HuH-7 (cell line): Measurements from ENCODE around the gene TBC1D22A.

ENCODE experiments used
- DNase-seq: peaks from one replicate; pipeline ENCODE4 v3.0.0; 2011; ENCODE audit warnings: low spot score

Gene TBC1D22A

DNA sequence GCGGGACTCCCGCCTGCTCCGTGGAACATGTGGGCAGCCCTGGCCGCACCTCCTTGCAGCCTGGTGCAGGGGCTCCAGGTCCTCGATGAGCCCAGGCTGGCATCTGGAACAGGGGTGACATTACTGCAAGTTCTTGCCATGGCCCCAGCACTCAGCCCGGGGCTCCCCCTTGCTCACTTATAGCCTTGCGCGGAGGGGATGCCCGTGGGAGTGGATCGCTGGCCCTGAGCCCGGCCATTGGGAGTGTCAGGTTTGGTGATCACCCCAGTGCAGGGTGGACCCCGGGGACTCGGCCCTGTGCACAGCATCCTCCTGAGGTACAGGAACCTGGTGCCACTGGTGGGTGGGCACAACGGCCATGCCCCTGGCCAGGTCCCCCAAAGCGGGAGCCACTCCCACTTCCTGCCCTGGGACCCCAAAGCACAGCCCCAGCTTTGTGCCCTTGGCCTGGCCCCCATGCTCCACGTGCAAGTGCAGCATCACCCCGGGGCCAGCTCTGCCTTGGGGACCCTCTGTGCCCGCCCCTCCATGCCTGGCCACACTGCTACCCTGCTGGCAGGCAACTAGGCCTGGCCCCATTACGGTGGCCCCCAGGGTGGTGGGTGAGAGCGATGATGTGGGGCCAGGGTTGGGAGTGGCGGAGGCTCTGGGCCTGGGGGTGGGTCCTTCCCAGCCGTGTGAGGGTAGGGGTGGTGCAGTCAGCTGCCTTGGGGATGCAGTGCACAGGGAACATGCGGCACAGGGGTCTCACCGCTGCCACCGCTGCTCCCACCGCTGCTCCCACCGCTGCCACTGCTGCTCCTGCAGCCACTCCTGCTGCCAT is 439.8 kb downstream of the TBC1D22A start:
- no peak for DNase-seq

DNA sequence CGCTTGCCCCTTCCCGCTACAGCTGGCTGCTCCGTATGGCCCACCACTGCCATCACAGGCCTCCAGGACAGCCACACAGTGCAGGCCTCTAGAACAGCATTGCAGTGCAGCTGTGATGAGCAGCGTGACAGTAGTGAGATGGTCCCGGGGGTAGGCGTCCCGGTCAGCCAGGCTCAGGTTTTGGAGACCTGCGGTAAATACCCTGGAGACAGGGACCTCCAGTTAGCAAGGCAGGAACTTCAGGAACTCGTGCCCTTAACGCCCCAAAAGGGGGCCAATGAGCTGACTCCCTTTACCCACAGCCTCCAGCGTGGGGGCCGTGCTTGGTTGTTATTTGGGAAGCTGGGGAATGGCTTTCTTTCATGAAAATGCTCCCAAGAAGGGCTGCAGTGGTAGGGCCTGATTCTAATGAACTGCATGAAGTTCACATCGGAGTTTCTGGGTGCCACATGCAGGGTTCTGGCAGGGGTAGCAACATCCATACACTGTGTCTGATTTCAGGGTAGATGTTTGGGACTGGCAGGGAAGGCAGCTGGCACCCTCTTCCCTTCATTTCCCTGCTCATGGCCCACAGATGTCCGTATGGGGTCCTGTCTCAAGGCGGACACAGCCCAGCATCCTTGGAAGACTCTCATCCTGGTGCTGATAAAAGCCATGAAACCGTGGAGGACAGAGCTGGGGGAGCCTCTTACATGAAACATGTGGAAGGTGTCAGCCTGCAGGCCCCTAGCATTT is 440.5 kb downstream of the TBC1D22A start:
- no peak for DNase-seq

DNA sequence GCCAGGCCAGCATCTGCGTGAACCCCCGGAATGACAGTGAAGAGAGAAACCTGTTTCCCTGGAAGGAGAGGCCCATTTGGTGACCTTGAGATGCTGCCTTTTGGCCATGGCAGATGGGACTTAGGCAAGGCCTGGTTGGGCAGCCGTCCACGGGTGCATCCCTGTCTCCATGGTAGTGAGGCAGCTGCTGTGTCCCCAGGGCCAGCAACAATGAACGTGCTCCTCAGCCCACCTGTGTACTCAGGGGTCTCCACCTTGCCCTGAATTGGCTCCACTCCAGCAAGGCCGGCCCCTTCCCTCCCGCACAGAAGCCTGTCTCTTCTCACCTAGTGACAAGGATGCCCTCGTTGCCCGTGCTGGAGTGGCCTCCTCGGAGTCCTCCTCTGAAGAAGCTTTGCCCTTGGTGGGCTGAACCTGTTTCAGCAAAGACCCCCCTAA is 441.1 kb downstream of the TBC1D22A start:
- DNase-seq = no peak

DNA sequence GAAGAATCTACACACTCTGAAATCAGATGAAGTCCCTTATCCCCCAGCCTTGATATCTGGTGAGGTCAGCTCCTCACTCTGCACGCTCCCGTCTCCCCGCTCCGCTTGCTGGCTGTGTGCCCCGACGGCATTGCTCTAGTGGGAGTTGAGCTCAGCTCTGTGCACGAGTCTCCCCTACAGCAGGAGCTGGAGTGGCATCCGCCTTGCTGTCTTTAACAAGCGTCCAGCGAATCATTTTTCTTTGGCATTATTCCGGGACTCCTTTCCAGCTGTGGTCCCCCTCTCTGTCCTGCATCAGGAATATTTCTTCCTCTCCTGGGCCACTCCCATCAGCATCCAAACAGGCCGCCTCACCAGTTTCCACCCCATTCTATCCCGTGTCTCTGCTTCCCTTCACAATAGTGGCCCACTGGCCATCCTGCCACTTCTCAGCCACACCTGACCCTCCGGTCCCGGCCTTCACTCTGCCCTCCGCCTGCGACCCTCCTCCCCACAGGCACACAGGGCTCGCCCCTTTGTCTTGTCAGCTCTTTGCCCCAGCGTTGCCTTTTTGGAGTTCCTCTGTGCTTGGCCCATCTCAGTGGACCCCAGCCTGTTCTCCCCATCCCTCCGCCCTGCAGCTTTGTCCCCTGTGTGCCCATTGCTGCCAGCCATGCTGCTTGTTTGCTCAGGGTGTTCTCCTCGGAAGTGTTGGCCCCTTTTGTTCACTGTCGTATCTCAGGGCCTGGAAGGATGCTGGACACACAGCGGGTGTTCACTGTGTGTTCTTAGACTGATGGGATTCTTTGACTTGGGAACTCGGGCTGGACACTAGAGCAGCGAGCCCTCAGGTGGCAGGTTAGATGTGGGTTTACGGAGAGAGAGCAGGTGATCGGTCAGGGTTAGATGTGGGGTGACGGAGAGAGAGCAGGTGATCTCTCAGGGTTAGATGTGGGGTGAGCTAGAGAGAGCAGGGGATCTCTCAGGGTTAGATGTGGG is 441.8 kb downstream of the TBC1D22A start:
- DNase-seq = no peak

DNA sequence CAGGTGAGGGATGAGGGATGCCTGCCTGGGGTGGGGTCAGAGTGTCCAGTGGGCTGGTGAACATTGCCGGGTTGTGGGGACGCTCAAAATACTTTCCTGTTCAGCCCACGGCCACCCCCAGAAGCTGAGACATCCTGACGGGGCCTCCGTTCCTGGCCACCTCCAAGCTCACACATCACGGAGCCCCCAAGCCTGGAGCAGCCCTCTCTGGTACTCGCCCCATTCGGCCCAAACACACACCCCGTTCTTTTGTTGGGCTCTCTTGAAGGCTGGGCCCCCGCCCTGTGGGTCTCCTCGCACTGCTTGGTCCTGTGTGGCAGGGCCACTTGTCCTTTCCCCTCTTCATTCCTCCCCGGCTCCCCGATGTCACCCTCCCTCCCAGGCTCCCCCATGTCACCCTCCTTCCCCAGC is 442.6 kb downstream of the TBC1D22A start:
- DNase-seq = no peak

DNA sequence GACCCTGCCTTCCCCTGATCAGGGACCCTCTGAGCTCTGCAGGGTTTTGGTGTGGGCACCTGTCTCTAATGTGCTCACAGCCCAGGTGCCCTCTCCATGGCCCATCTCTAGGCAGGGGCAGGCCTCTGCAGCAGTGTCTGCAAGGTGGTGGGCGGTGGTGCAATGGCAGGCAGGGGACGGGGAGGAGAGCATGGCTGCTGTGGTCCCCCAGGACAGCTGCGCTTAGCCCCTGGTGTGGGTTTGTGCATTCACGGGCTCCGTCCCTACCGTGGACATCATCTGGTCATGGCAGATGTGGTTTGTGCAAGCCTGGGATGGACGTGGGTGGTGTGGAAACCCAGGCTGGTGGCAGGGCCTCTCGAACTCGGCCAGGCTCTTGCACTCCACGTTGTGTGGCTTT is 443.1 kb downstream of the TBC1D22A start:
- DNase-seq = no peak

DNA sequence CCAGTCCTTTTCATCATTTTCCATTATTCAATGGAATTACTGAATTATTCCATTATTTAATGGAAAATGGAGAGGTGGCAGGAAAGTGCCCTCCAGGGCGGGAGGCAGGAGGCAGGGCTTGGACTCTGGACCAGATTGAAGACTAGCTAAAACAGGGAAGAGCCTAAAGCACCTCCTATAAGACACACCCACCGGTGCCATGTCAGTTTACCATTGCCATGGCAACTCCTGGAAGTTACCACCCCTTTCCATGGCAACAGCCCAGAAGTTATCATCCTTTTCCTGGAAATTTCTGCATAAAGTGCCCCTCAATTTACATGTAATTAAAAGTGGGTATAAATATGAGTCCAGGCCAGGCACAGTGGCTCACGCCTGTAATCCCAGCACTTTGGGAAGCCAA is 443.7 kb downstream of the TBC1D22A start:
- DNase-seq = no peak

DNA sequence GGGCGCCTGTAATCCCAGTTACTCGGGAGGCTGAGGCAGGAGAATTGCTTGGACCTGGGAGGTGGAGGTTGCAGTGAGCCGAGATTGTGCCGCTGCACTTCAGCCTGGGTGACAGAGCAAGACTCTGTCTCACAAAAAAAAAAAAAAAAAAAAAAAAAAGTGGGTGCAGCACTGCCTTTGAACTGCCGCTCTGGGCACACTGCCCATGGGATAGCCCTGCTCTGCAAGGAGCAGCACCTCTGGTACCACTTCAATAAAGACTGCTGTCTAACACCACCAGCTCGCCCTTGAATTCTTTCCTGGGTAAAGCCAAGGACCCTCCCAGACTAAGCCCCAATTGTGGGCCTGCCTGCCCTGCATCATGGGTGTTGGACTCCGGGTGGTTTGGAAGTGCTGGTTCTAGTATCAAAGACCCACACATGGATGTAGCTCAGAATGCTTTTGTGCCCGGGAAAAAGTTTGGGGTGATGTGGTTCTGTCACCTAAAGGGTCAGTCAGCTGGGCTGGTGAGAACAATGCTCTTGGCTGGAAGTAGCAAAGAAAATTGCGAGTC is 444.3 kb downstream of the TBC1D22A start:
- no peak for DNase-seq

DNA sequence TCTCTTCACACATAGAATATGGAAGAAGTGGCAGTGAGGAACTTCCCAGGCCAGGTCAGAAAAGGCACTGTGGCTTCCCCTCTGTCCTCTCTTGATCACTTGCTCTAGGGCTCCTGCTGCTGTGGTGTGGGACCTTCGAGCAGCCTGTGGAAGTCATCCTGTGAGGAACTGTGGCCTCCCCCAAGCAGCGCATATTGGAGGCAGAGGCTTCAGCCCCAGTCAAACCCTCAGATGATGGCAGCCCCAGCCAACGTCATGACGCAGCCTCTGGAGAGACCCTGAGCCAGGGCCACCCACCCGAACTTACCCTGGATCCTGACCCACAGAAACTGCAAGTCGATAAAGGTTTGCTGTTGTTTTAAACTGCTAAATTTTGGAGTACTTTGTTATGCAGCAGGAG is 444.9 kb downstream of the TBC1D22A start:
- DNase-seq = no peak

DNA sequence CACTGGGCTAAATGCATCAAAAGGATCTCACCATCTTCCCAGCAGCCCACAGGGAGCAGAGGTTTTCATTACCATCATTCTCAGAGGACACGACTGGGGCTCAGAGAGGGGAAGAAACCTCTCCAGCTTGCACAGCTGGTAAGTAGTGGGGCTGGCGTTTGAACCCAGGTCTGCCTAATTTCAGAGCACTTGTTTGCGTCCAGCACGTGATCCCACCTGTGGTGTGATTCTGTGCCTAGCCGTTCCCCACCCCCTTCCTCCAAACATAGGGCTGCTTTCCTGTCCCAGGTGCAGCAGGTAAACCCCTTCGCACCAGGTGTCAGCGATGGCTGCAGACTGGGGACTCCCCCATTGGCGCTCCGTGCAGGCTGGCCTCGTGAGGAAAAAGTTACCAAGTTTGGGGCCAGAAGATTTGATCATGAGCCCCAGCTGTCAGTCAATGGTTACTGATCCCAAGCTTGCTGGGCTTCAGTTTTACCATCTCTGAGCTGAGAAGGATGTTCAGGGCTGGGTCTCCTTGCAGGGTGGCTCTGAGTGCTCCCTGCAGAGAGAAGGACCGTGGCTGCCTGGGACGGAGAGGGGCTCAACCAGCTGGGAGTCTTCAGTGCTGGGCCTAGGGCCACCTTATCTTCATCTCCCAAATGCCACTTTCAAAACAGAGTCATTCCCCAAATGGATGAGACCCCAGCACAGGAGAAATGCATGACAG is 445.6 kb downstream of the TBC1D22A start:
- no peak for DNase-seq

DNA sequence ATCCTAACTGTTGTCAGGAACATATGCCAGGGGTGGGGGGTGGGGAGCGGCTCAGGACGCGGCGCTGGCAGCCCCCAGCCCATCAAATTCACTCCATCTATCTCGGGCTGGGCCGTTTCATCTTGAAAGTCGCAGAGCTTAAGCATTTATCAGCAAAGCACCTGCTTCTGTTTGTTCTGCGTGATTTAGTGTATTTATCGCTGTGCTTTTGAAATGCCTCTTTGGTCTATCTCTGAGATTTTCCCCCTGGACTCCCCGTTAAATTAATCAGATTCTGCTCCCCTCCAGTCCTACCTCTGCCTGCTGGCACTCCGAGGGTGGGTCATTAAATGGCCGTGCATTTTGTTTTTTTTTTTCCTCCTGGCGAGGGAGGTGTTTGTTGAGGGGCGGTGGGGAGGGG is 446.2 kb downstream of the TBC1D22A start:
- no peak for DNase-seq

DNA sequence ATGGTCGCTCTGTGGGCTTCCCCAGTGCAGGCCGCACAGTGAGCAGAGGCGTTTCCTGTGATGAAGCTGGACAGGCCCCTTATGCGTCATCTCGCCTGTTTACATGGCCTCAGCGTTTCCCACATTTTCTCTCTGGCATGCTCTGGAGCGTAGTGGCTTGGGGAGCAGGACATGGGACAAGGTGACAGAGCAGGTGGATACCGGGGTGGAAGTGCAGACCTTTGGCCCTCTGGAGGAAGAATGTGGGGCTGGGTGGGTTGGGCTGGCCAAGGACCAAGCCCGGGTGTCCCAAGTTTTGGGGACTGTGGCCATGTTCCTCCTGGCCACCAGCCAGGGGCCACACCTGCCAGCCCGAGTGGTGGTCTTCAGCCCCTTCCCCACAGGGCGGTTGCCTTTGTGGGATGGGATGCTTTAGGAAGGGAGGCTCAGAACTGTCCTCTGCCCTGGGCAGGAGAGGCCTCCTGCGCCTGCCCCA is 446.6 kb downstream of the TBC1D22A start:
- no peak for DNase-seq

DNA sequence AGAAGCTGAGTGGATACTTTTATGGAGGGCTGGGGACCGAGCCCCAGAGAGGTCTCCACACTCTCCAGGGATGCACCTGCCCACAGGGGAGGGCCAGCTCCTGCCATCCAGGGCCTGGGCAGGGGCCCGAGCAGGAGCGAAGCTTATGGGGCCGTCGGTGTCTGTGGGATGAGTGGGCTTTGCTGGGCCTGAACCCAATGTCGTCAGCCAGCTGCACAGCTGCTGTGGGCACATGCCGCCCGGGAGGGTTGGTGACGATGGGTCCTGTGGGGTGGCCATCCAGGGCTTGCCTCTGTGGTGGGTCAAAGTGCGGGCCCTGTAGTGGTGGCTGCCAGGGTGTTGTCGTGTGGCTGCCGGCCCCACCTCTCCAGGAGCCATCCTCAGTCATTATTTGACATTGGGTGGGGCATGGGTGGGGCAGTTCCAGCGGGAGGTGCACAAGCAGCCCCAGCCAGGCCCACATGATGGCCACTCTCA is 447.1 kb downstream of the TBC1D22A start:
- no peak for DNase-seq

DNA sequence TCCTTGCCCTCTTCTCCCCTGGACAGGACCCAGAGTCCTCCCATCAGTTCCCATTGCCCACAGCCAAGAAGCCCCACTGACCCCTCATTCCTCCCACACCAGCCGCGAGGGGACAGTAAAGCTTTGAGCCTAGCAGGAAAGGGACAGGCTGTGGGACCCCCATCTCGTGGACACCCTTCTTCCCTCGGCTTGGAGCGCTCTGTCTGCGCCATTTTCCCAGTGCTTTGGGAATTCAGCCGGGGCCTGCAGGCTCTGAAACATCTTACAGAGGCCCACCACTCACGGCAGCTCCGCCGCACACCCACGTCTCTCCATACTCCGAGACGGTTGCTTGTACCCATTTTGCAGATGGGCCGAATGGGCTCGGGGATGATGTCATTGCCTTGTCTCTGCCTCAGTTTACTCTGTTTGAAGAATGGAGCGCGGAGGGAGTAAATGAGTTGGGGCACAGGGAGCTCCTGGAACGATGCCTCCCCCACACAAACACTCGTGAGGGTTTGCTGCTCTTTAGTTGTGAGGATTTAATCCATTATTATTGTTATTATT is 447.7 kb downstream of the TBC1D22A start:
- DNase-seq = no peak

DNA sequence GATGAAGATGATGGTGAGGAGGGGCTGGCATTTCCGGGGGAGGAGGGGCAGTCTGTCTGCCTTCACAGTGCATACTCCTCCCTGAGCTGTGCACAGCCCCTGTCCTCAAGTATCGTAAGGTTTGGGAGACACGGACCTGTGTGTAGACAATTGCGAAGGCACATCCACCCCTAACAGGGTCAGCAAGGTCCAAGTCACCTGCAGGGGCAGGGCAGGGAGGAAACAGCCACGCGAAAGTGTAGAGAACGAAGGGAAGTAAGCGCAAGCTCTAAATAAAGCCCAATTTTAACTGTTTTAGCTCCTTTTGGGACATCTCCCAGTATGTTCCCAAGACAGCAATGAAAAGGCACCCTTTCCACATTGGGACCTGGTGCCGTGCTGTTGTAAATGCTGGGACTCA is 448.2 kb downstream of the TBC1D22A start:
- DNase-seq = no peak

DNA sequence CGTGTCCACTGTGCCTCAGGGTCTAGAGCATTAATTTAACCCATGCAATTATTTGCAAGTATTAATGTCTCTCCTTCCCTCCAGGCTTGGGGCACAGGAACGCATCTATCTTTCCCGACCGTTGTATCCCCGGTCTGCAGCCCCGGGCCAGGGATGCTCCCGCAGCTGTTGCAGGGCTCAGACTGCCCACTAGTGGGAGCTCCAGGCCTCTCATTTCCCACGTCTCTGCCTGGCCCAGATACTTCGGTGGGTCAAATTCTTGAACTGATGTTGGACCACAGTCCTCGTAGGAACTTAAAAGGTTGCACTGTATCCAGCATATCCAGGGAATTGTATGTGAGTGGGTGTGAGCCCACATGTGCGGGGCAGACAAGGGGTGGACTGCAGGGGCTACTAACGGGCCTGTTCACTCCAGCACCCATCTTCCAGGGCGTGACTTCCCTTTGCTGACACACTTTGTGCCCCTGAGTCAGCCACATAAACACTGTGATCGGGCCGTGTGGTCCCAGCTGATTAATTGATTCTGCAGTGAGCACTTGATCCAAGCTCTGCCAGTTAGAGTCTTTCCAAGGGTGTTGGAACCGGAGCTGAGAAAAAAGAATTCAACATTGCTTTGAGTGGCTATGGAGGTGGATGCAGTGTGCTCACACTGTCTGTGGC is 451.3 kb downstream of the TBC1D22A start:
- DNase-seq = peak; percentile 84

DNA sequence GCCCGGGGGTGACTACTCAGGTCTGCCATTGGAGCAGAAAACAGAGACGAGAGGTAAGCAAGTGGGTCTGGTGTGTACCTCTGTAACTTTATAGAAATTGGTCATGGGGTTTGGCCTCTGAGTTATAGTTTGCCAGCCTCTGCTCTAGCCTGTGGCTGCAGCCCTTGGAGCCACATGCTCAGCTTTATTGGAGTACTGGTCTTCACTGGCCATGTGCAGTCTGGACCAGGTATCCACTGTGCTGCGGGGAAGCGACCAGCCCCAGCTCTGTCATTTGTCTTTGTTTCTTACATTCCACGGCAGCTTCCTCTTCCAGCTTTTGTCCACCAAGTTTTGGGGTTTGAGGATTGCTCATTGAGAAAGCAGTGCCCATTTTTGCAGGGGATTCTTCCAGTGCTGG is 453.4 kb downstream of the TBC1D22A start:
- DNase-seq = no peak

DNA sequence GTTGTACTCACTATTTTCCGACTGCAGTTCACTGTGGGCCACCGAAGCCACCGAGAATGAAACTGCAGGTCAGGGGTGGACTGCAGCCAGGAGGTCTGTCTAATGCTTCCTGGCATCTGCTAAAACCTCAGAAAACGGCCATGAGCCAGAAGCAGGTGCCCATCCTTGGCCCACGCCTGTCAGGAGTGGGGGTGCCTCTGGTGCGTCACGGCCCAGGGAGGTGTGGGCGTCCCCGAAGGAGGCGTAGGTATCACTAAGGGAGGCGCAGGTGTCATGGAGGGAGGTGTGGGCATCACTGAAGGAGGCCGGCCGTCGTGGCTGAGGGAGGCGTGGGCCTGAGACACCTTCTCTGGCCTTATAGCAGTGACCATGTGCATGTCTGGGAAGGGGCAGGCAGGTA is 456.2 kb downstream of the TBC1D22A start:
- no peak for DNase-seq

DNA sequence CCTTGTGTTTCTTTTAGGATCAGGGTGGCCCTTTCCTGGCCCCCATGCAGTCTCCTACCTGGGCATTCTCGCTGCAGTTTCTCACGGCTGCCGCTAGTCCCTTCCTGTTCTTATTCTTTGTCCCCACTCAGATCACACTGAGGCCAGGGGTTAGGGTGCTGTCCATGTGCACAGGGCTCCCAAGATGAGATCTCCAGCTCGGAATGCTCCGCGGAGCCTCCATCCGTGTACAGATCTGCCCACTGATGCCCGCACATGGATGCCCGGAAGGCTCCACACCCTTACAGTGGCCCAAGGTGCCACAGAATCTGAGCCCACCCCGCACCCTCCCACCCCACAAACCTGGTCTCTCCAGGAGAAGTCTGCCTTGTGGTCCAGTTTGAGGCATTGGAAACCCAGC is 457.3 kb downstream of the TBC1D22A start:
- no peak for DNase-seq

DNA sequence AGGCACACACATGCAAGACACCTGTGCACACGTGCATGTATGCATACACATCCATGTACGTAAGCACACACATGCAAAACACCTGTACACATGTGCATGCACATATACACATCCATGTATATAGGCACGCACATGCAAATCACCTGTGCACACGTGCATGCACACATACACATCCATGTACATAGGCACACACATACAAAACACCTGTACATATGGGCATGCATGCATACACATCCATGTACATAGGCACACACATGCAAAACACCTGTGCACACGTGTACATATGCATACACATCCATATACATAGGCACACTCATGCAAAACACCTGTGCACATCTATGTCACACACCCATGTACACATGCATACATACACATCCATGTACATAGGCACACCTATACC is 458.3 kb downstream of the TBC1D22A start:
- no peak for DNase-seq
